Stimulated activated CD8-positive, alpha-beta memory T cell treated with anti-CD3 and anti-CD28 coated beads, Interleukin-15, amount 100 ng/mL, for 24 hours (primary cell): ENCODE measurements around the gene BICRAL.
"Not testable (repeated sequence)": the region's sequence is repeated elsewhere in the genome, so short reads cannot be mapped to it uniquely, and the experiment has no call there.

Experiments
- DNase-seq: peaks from one replicate; pipeline ENCODE4 v3.0.0-alpha.2; 2020; ENCODE audit warnings: low read depth

Gene BICRAL

DNA sequence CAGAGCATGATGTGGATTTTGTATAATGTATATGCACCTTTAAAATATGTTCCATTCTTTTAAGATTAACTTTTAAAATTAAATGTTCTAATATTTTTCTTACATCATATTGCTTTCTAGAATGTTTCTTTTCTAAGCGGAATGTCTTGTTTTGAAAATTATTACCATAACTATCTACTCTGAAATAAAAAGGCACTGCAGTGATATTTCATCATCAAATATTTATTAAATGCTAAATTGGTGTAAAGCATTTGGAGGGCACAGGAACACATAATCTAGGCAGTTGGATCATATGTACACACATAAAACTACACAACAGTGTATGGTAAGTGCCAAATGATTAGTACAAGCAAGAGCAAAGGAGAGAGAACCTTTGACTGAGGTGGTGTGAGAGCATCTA, 13.8 kb downstream of the BICRAL start:
- no peak for DNase-seq

DNA sequence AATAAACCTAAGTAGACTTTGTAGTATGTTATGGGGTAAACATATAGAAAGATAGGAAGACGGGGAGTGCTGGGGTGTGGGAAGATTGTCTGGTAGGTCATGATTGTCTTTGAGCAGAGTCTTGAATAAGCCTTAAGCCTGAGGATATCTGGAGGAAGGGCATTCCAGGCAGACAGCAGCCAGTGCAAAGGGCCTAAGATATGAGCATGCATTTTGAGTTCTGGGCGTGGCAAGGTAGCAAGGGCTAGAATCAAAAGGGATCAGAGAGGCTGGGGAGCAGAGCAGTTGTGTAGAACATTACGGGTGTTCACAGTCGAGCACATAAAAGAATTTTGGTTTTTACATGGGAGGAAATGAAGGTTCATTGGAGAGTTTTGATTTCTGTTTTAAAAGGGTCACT, 14.3 kb downstream of the BICRAL start:
- no peak for DNase-seq

DNA sequence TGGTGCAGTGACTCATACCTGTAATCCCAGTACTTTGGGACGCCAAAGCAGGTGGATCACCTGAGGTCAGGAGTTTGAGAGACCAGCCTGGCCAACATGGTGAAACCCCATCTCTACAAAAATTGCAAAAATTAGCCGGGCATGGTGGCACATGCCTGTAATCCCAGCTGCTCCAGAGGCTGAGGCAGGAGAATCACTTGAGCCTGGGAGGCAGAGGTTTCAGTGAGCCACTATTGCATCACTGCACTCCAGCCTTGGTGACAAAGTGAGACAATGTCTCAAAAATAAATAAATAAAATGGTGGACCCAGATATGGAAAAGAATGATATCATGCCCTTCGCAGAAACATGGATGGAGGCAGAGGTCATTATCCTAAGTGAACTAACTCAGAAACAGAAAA, 15.8 kb downstream of the BICRAL start:
- DNase-seq, result not testable (repeated sequence)

DNA sequence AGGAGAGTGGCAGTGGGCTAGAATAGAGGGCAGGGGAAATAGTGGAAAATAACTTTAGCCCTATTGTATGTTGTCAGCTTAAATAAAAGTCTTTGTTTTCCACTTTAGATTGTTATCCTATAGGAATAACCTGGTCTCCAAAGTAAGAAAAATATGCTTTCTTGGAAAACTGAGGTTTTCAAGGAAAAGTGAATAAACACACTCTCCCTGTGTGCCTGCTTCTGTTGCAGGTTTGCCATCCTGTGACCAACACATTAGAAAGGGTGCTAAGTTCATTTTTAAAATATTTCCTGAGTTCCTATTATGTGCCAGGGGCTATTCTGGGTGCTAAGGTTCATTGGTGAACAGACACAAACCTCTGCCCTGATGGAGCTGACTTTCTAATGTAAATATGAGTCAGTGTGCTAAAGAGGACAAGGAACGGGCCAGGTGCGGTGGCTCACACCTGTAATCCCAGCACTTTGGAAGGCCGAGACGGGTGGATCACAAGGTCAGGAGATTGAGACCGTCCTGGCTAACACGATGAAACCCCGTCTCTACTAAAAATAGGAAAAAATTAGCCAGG, 23.5 kb downstream of the BICRAL start:
- no peak for DNase-seq

DNA sequence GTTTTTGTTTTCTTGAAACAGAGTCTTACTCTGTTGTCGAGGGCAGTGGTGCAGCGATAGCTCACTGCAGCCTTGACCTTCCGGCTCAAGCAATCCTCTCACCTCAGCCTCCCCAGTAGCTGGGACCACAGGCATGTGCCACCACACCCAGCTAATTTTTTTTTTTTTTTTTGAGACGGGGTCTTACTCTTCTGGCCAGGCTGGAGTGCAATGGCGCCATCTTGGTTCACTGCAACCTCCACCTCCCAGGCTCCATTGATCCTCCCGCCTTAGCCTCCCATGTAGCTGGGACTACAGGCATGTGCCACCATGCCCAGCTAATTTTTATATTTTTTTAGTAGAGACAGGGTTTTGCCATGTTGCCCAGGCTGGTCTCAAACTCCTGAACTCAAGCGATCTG, 24.5 kb downstream of the BICRAL start:
- not testable (repeated sequence) for DNase-seq

DNA sequence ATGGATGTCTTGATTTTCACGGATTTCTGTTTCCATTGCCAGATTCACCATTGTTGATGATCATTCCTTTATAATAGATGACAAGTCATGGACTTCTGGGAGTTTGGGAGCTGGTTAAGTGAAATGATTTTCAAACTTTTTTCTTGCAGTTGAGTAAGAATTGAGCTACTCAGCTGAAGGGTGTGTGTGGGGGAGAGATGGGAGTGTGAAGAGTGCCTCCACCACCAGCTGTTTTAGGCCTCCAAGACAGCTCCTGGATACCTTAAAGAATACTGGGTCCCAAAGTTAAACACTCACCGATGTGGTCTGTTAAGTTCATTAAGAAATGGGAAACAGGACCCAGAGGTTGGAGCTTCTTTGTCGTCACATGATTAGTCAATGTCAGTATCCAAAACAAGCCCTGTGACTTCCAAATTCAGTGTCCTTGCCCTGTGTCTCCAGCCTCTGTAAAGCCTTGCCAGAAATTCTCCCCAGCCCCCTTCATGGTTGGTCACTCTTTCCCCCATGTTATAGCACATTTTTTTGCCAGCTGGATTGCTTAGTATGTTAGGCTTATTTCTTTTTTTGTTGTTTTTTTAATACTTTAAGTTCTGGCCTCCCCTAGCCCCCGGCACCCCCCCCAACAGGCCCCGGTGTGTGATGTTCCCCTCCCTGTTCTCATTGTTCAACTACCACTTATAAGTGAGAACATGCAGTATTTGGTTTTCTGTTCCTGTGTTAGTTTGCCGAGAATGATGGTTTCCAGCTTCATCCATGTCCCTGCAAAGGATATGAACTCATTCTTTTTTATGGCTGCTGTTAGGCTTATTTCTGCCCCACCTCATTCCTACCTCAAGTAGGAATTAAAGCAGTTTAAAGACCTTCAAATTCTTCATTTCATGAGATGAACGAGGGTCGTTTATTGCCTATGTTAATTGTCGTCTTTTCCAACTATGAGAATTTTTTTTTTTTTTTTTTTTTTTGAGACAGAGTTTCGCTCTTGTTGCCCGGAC, 26.9 kb downstream of the BICRAL start:
- no peak for DNase-seq

DNA sequence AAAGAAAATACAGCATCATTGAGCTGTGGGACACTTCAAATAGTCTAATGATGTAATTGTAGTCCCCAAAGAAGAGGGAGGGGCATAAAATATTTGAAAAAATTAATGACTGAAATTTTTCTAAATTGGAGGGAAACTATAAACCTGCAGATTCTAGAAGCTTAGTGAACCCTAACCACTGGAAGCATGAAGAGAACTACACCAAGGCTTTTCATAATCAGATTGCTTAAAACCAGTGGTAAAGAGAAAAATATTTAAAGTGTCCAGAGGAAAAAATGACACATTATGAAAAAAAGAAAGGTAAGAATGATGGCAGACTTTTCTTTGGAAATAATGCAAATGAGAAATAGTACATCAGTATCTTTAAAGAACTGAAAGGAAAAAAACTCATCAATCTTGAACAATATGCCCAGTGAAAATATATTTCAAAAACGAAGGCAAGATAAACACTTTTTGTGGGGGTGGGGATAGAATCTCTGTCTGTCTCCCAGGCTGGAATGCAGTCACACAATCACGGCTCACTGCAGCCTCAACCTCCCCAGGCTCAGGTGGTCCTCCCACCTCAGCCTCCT, 31.3 kb downstream of the BICRAL start:
- no peak for DNase-seq

DNA sequence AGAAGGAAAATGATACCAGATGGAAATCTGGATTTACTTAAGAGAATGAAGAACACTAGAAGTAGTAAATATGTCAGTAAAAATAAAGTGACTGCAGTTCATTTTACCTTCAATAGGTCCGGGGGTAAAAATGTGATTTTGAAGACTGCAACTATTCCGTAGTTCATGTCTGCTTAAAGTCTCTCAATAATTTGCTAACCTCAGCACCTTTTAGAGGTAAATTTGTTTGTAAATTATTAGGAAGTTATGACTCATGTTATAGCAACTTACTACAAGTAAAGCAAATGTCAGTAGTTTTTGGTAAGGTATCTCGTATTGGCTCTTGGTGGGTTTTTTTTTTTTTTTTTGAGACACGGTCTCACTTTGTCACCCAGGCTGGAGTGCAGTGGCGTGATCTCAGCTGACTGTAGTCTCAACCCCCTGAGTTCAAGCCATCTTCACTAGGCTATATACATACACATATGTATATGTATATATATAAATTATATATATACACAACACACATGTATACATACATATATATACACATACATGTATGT, 32.1 kb downstream of the BICRAL start:
- no peak for DNase-seq

DNA sequence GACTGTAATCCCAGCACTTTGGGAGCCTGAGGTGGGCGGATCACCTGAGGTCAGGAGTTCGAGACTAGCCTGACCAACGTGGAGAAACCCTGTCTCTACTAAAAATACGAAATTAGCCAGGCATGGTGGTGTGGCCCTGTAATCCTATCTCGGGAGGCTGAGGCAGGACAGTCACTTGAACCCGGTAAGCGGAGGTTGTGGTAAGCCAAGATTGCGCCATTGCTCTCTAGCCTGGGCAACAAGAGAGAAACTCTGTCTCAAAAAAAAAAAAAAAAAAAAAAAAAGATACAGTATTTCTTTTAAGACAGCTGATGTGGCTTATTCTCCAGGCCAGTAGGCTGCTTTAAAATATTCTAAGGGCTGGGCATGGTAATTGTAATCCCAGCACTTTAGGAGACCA, 33.9 kb downstream of the BICRAL start:
- not testable (repeated sequence) for DNase-seq

DNA sequence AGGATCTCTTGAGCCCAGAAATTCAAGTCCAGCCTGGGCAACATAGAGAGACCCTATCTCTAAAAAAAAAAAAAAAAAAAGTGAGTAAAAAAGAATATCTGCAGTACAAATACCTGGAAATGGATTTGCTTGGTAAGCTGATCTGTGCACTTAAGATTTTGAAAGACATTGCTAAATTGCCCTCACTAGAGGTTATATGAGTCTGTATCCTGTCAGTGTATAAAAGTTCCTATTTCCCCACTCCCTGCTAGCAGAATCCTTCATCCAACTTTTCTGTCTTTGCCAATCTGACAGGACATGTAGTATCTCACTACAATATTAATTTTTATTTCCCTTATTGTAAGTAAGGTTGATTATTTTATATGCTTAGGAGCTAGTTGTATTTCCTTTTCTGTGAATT, 36.1 kb downstream of the BICRAL start:
- no peak for DNase-seq

DNA sequence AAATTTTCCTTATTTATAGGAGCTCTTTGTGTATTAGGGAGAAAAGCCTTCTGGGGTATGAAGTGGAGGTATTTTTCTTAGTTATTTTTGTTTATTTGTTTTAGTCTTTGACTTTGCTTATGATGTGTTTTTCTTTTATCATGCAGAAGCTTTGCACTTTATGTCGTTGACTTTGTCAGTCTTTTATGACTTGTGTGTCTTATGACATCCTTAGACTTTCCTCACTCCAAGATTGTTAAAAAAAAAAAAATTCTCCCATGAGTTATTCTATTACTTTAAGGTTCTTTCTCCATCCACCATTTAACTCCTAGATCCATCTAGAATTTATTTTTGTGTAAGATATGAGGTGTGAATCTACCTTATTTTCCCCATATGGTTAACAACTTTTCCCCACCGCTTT, 36.6 kb downstream of the BICRAL start:
- no peak for DNase-seq

DNA sequence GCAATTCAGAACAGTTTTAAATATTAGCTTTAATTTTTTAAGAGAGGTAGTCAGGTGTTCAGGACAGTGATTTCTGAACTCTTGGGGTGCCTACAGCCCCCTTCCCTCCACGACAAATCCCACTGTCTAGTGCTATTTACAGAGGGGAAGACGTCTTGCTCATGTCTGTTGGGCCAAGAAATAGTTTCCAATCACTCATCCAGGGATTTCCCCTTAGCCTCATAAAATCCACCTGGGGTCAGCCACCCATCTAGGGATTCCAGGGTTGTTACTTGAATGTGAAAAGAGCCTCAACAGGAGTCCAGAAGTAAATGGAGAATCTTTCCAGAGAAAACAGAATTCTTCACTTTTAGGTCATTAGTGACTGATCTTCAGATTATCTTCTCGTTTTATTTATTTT, 37.0 kb downstream of the BICRAL start:
- no peak for DNase-seq

DNA sequence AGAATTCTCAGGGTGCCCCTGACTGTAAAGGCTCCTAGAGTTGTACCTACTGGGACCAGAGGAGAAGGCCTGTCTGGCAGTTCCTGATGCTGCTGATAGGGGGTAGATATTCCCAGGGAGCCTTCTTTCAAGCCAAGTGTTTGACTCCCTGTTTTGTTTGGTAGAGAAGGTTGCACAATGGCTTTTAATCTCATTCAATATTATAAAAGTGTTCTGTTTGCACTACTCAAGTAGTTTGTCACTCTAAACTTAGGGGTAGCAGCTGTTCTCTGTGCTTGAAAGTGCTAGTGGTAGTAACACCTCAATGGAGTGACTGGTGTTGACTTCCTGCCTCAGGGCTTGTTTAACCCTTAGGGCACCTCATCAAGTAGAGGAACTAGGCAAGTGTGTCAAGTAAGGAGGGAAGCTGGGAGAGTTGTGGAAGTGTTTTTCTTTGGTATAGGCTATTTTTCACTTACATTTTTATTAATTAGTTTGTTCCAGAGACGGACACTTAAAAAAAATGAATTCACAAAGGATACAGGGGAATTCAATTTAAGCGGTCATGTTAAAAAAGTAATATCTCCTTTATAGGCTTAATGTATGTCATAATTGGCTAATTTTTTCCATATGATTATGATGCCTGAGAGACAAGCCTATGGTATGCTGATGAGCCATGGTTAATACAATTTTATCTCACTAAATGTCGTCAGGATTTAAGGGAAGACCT, 38.1 kb downstream of the BICRAL start:
- DNase-seq, result no peak

DNA sequence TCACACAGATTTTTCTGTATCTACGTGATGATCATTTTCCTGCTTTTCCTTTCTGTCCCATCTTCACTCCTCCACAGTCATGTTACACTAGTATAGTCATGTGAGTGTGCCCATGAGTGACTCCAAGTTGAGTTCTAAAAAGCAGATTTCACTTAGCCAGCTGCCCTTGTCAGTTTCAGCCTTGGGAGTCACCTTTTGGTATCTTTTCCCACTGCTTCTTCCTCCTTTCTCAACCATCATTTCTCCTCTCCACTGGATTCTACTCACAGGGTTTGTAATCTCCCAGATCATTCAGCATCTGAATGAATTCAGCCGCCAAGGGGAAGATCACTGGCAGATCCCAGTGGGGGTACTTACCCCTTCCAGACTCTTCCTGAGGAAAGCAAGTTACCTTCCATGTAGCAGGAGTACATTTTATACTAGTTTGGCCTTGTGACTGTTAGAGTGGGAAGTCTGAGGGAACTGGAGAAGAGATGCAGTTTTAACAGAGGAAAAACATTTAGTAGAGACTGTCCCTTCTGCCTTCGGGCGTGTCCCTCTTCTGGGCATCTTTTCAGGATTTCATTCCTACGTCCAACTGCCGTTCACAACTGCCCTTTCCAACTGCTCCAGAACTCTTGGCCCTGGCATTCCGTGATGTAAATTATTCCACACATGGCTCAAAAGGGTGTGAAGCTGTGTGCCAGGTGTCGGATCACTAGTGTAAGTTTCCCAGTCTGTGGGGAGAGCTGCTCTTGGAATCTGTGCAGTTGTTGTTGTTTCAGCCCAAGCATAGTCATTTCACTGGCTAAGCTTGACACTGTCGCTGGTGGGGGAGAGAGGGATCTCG, 38.9 kb downstream of the BICRAL start:
- no peak for DNase-seq

DNA sequence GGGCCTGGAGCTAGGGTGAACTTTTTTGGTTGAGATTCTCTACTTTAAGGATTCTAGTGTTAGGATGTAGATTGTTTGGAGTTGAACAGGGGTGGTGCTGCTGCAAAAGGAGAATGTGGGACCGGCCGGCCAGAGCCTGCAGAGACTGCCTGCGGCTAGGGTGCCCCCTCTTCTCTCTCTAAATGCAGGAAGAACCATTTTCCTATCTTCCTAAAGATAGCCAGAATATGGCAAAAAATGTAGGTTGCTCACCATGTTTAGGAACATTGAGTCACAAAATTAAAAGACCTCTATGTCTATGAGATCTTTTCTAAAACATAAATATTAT, 39.5 kb downstream of the BICRAL start:
- DNase-seq, result no peak

DNA sequence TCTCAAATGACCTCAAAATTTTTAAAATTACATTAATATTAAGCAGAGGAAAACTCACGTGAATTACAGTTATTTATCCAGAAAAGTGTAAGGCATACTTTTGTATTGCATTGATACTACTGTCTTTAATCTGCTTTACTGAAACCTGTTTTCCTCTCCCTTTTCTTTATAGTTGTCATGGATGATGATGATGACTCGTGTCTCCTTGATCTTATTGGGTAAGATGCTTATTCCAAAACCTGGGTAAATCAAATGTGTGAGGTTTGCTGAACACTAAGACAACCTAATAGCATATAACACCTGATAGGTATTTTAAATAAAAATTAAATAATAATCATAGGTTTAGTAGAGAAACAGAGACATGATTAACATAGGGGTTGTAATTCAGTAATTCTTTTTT, 40.0 kb downstream of the BICRAL start:
- no peak for DNase-seq

DNA sequence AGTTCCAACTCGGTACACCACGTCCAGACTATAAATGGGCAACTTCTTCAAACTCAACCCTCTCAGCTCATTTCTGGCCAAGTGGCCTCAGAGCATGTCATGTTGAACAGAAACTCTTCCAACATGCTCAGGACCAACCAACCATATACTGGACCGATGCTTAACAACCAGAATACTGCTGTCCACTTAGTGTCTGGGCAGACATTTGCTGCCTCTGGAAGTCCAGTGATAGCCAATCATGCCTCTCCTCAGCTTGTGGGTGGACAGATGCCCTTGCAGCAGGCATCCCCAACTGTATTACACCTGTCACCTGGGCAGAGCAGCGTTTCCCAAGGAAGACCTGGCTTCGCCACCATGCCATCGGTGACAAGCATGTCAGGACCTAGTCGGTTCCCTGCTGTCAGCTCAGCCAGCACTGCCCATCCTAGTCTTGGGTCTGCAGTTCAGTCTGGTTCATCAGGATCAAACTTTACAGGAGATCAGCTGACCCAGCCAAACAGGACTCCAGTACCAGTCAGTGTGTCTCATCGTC, 47.8 kb downstream of the BICRAL start:
- DNase-seq, result no peak

DNA sequence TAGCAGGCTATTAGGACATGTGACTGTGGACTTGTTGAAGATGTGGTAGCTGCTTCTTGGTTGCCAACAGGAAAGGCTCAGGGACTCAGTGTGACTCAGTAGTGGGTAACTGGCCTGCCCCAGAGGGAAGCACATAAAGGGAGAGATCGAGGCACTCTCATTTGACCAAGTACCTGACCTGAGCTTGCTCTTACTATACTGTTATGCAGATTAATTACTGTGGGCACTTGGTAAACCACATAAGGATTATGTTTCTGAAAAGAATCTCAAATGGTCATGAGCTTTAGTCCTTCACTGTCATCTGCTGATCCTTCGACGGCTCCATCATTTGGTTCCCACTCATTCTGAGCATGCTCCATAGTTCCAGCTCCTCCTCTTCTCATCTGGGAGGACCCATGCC, 49.4 kb downstream of the BICRAL start:
- DNase-seq, result no peak

DNA sequence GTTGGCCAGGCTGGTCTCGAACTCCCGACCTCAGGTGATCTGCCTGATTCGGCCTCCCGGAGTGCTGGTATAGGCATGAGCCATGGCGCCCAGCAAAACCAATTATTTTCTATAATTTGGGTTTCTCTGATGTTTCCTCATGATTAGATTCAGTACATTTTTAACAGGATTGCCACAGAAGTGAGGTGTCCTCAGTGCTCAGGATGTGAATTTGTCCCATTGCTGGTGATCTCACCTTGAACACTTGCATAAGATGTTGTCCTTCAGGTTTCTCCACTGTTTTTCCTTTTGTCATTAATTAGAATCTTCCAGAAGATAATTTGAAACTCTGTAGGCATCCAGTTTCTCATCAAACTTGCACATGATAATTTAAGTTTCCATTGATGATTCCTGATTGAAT, 52.2 kb downstream of the BICRAL start:
- no peak for DNase-seq

DNA sequence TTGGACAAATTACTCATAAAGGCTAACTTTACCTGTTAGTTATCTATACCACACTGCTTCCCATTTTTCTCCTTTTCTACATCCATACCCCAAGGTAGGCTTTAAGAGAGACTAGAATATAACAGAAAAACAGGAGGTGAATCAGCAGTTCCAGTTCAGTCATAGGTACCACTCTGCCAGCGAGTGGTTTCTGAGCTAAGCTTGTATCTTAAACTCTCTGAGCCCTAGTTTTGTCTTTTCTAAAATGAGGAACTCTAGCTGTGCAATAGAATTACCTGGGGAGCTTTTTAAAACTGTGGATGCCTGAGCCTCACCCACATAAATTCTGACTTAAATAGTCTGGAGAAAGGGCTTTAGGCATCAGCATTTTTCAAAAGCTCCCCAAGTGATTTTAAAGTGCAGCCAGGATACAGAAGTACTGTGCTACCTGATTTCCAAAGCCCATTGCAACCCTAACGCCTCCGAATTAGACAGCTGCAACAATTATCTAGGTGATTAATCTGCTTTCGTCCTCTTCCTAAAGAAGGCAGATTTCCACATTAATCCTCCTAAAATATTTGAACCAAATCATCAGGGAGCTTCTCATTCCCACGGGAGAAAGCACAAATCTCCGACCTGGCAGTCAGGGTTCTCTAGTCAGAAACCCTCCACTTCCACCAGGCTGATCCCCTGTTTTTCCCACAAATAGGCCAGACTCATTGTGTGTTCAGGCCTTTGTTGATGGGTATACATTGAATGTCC, 60.2 kb downstream of the BICRAL start:
- no peak for DNase-seq

DNA sequence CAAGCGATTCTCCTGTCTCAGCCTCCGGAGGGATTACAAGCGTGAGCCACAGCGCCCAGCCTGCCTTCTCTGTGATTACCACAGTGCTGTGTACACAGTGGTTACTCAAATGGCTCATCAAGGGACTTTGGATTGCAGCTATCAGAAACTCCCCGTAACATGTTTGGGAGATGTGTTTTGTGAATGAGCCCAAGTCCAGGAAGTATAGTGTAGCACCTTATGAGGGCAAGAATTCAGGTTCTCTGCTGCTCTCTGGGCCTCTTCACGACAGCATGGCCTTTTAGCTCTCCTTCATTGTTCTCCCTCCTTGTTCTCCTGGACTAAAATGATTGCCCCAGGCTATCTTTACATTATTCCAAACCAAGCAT, 63.5 kb downstream of the BICRAL start:
- DNase-seq, result no peak
